LNCaP clone FGC (cell line): ENCODE measurements around the gene ZFYVE9.
A peak's percentile ranks its signal among the peaks of the same experiment; 100 is the strongest.
"Not testable (repeated sequence)": the region's sequence is repeated elsewhere in the genome, so short reads cannot be mapped to it uniquely, and the experiment has no call there.

Source experiments
- DNase-seq: peaks from one replicate; pipeline ENCODE4 v3.0.0-alpha.2; 2011; ENCODE audit warnings: low read depth
- H3K4me3 ChIP-seq: 2 replicates; pipeline ENCODE4 v1.5.1; 2011; ENCODE audit warnings: mild to moderate bottlenecking, low read depth, low read length, control low read depth
- TF ChIP-seq, protein P1 (sequence below): IDR thresholded peaks from 2 replicates; pipeline ENCODE4 v1.5.1; 2012; ENCODE audit warnings: mild to moderate bottlenecking; ENCODE audit not compliant: control insufficient read depth, insufficient read depth; ENCODE audit errors: extremely low read depth

Gene ZFYVE9

DNA sequence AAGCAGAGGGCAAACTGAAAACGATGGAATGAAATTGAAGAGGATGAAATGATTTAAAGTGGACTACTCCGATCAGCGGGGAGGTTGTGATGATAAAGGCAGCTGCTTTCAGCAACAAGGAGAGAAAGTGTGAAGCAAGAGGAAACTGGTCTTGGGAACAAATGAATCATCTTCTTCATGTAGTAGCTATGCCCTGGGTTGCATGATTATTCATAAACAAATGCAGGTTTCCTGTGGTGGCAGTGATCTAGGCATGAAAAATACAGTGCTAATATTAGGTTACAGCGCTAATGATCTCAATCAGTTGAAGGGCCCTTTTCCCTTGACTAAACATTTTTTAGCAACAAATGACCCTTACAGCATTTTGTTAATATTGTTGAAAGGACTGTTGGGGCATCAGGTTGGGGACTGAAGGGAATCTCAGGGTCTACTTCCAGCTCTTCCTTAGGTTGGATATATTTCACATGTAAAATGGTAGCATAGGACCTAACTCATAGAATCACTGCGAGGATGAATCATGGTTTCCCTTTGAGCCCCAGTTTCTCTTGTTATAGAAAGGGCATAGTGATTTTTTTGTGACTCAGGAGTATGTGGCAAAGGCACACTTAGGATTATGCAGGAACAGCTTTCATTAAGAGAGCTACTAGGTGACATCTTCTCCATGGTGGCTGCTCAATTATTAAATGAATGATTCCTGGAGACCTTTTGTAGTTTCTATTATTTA lies 1.9 kb upstream of the ZFYVE9 start:
- DNase-seq: no peak
- TF ChIP-seq, protein P1, sequence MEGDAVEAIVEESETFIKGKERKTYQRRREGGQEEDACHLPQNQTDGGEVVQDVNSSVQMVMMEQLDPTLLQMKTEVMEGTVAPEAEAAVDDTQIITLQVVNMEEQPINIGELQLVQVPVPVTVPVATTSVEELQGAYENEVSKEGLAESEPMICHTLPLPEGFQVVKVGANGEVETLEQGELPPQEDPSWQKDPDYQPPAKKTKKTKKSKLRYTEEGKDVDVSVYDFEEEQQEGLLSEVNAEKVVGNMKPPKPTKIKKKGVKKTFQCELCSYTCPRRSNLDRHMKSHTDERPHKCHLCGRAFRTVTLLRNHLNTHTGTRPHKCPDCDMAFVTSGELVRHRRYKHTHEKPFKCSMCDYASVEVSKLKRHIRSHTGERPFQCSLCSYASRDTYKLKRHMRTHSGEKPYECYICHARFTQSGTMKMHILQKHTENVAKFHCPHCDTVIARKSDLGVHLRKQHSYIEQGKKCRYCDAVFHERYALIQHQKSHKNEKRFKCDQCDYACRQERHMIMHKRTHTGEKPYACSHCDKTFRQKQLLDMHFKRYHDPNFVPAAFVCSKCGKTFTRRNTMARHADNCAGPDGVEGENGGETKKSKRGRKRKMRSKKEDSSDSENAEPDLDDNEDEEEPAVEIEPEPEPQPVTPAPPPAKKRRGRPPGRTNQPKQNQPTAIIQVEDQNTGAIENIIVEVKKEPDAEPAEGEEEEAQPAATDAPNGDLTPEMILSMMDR: no peak
- H3K4me3 ChIP-seq: no peak overlapping the region

DNA sequence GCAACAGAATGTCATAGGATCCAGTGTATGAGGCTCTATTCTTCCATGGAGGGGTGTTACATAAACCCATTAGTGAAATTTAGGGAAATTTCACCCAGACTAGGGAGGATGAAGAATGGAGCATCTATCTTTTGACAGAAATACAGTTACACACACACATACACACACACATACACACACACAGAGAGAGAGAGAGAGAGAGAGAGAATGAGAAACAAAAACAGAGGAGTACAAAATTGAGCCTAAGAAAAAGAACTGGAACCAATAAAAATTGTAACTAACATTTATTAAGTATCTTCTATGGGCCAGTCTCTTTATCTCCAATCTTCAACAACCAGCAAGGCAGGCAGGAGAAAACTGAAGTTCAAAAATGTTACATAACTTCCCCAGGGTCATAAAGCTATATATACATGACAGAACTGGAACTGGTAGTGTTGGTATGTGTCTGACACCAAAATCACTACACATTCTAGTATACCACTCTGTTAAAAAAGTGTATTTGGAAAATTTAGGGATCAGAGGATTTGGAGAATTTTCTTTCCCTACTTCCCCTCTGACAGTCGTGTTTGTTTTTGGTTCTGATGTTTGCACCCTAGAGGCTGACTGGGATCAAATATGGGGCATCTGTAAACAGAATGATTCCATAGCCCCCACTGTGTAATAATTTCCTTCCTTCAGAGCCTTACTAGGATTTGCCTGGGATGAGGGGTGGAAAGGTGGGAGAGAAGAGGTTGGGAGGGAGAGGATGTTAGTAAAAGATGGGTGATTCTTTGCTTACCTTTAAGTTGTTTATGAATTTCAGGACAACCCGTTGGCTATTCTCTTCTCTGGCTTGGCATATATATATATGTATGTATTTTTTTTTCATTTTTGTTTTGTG lies 1.0 kb upstream of the ZFYVE9 start:
- no peak for DNase-seq
- TF ChIP-seq, protein P1: no peak
- peak overlapping the region; percentile 48; the same call in 1 of the 2 replicates for H3K4me3 ChIP-seq

DNA sequence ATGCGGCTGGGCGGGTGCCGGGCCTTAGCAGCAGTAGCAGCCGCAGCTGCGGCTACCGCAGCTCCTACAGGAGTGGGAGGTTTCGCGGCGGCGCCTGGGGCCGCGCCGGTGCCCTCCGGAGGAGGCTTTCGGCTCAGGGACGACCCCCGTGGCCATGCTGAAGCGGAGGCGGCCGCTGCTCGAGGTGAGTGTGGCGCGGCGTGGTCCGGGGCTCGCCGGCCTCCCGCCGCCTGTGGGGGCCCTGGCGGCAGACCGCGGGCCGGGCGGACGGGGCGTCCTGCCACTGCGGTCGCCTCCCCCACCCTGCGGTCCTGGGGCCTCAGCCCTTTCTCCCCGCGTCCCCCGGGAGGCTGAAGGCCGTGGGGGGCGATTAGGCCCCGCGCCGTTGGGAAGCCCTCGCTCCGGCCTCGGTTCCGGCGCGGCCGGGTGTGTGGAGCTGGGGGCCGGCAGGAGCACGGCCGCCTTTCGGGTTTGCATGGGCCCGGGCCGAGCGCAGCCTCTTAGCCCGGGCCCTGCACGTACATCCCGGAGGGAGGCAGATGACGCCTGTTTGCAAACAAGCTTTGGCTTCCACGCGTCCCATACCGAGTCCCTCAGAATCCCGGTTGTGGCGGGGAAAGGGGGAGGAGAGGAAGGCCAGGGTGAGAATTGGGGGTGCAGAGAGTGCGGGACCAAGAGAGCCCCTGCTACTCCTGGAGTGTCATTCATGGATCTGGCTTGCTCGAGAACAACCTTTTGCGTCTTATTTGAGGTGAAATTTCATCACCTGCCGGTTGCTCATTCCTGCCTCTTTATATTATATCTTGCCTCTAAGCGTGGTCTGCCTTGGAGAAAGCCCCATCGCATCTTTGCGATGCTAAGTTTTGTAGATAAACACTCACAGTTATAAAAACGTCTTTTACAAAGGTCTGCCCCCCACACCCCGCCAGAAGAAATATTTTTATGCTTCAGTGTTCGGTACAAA lies 613 bp downstream of the ZFYVE9 start:
- DNase-seq: no peak
- TF ChIP-seq, protein P1: no peak
- peak overlapping the region; percentile 79 for H3K4me3 ChIP-seq

GRCh38 chr1:52145137-52145536 lies 3.2 kb downstream of the ZFYVE9 start:
- DNase-seq: no peak
- TF ChIP-seq, protein P1: no peak
- no peak overlapping the region for H3K4me3 ChIP-seq

- not testable (repeated sequence) for DNase-seq, H3K4me3 ChIP-seq
Measured at GRCh38 chr1:52150445-52150844, 8.6 kb downstream of the ZFYVE9 start.

- DNase-seq: no peak
- TF ChIP-seq, protein P1: no peak
- no peak overlapping the region for H3K4me3 ChIP-seq
Measured at GRCh38 chr1:52150946-52151345, 9.1 kb downstream of the ZFYVE9 start.

GRCh38 chr1:52152572-52152971 lies 10.7 kb downstream of the ZFYVE9 start:
- H3K4me3 ChIP-seq: no peak overlapping the region
- TF ChIP-seq, protein P1: no peak
- DNase-seq: no peak
